Smooth muscle cell (in vitro differentiated cells): ENCODE data around the gene OR5AS1. TPM values are rescaled to one million over a fixed set of nuclear protein-coding genes. Genes with fewer than 3 reads are reported as not detected.
"Not testable (repeated sequence)": the region's sequence is repeated elsewhere in the genome, so short reads cannot be mapped to it uniquely, and the experiment has no call there.

Experiments
- DNase-seq: peaks from one replicate; lab custom pipeline; 2025; ENCODE audit not compliant: unreplicated experiment; lab: John Stamatoyannopoulos, UW
- H2AFZ ChIP-seq: fragments of 200-600 bp; sonication (generic); 2 replicates; pipeline ENCODE4 v1.6.0; 2016; ENCODE audit warnings: antibody characterized with exemption, low read depth, mild to moderate bottlenecking
- H3F3A ChIP-seq: fragments of 200-600 bp; sonication (generic); 2 replicates; pipeline ENCODE4 v1.6.0; 2017; ENCODE audit warnings: antibody characterized with exemption, low read depth
- H3K27ac ChIP-seq: fragments of 200-600 bp; sonication (generic); 2 replicates; pipeline ENCODE4 v1.5.1; 2016; ENCODE audit warnings: low read depth, mild to moderate bottlenecking
- H3K27me3 ChIP-seq: fragments of 200-600 bp; sonication (generic); 2 replicates; pipeline ENCODE4 v1.6.1; 2016; ENCODE audit warnings: low read depth, mild to moderate bottlenecking
- H3K36me3 ChIP-seq: fragments of 200-600 bp; sonication (generic); 2 replicates; pipeline ENCODE4 v1.5.1; 2016; ENCODE audit warnings: low read depth
- H3K4me1 ChIP-seq: fragments of 200-600 bp; sonication (generic); 2 replicates; pipeline ENCODE4 v1.5.1; 2016; ENCODE audit warnings: low read depth
- H3K4me2 ChIP-seq: fragments of 200-600 bp; sonication (generic); 2 replicates; pipeline ENCODE4 v1.6.0; 2016; ENCODE audit warnings: mild to moderate bottlenecking
- H3K4me3 ChIP-seq: fragments of 200-600 bp; sonication (generic); 2 replicates; pipeline ENCODE4 v1.5.1; 2016; ENCODE audit warnings: mild to moderate bottlenecking
- H3K79me2 ChIP-seq: fragments of 200-600 bp; sonication (generic); 2 replicates; pipeline ENCODE4 v1.6.0; 2016; ENCODE audit warnings: low read depth, mild to moderate bottlenecking
- H3K9ac ChIP-seq: fragments of 200-600 bp; sonication (generic); 2 replicates; pipeline ENCODE4 v1.6.0; 2016; ENCODE audit warnings: low read depth
- H3K9me3 ChIP-seq: fragments of 200-600 bp; sonication (generic); replicated peaks from 2 replicates; pipeline ENCODE4 v1.5.1; 2016; ENCODE audit warnings: low read depth
- H4K20me1 ChIP-seq: fragments of 200-600 bp; sonication (generic); 2 replicates; pipeline ENCODE4 v1.6.0; 2016; ENCODE audit warnings: low read depth
- CTCF ChIP-seq: fragments of 200-600 bp; sonication (generic); IDR thresholded peaks from 2 replicates; pipeline ENCODE4 v1.5.1; 2017; ENCODE audit warnings: borderline replicate concordance, mild to moderate bottlenecking, antibody characterized with exemption; ENCODE audit not compliant: insufficient read depth, poor library complexity, severe bottlenecking
- WGBS: methylation state at CpG from one replicate; pipeline ENCODE4 v1.1.7; 2016; ENCODE audit warnings: low lambda C conversion rate; 5-methylcytosine and 5-hydroxymethylcytosine counted together
- polyA plus RNA-seq: library from polyadenylated mRNA; unstranded; fragments of >200 nt; fragmentation: Nextera tagmentation; extraction: Ambion mirVana; gene quantifications from 2 replicates; pipeline ENCODE4 v1.2.1, GENCODE V29; 2016
- total RNA-seq: library from RNA; depleted of rRNA; stranded (reverse); fragments of >200 nt; gene quantifications from 2 replicates; pipeline ENCODE4 v1.2.3, GENCODE V29; 2014

OR5AS1 gene
- total and polyA plus RNA-seq, 2 experiments from 2014 or later = not detected

- H3K4me3 ChIP-seq = no peak overlapping the region
- no peaks in the 10 kb centered on the region for H3K27me3 ChIP-seq
Observed at GRCh38 chr11:56045538-56045937, 18.1 kb downstream of the OR5AS1 start.

GRCh38 chr11:56048480-56048879 lies 21.0 kb downstream of the OR5AS1 start:
- no peaks in the 10 kb centered on the region for H3K27me3 ChIP-seq
- H3K27ac ChIP-seq = no peak overlapping the region
- no peaks in the 10 kb centered on the region for H3K36me3 ChIP-seq
- TF ChIP-seq CTCF = no peak
- no peak overlapping the region for H3K9ac ChIP-seq
- H3K4me3 ChIP-seq = no peak overlapping the region
- no peak overlapping the region for H3K4me2 ChIP-seq
- no peak for DNase-seq
- no peaks in the 10 kb centered on the region for H3F3A ChIP-seq
- H3K4me1 ChIP-seq = no peaks in the 10 kb centered on the region
- H3K79me2 ChIP-seq = no peaks in the 10 kb centered on the region
- no peak overlapping the region for H2AFZ ChIP-seq
- H4K20me1 ChIP-seq = no peaks in the 10 kb centered on the region
- no peaks in the 10 kb centered on the region for H3K9me3 ChIP-seq
- whole genome bisulfite sequencing = 73% methylated on average over 4 of the region's 4 CpGs

More at GRCh38 chr11:56045538-56045937, 18.1 kb downstream of the OR5AS1 start:
- H3K79me2 ChIP-seq = no peaks in the 10 kb centered on the region
- no peak overlapping the region for H3K4me2 ChIP-seq
- H3F3A ChIP-seq = no peaks in the 10 kb centered on the region
- WGBS = 82% methylated on average over 1 of the region's 1 CpG
- H2AFZ ChIP-seq = no peak overlapping the region
- H3K27ac ChIP-seq = no peak overlapping the region
- no peaks in the 10 kb centered on the region for H3K4me1 ChIP-seq
- no peaks in the 10 kb centered on the region for H3K36me3 ChIP-seq
- no peak for TF ChIP-seq CTCF
- no peak for DNase-seq
- no peaks in the 10 kb centered on the region for H3K9me3 ChIP-seq
- H3K9ac ChIP-seq = no peak overlapping the region
- no peaks in the 10 kb centered on the region for H4K20me1 ChIP-seq

- Histone ChIP-seq H3K4me2 (no peak overlapping the region), H3K4me3 (no peak overlapping the region), H3K79me2 (no peaks in the 10 kb centered on the region), H2AFZ (peak overlapping the region; percentile 55), H3K4me1 (no peaks in the 10 kb centered on the region), H3F3A (no peaks in the 10 kb centered on the region), H3K36me3 (no peaks in the 10 kb centered on the region), H4K20me1 (no peaks in the 10 kb centered on the region), H3K9me3 (no peaks in the 10 kb centered on the region), H3K27ac (no peak overlapping the region), H3K27me3 (no peaks in the 10 kb centered on the region), H3K9ac (no peak overlapping the region)
- WGBS = 65% methylated on average over 2 of the region's 2 CpGs
- DNase-seq = no peak
- no peak for TF ChIP-seq CTCF
Observed at GRCh38 chr11:56049487-56049886, 22.0 kb downstream of the OR5AS1 start.

- H4K20me1 ChIP-seq, H3K9ac ChIP-seq, H2AFZ ChIP-seq, H3K4me3 ChIP-seq, H3K27ac ChIP-seq, H3K79me2 ChIP-seq, DNase-seq, H3F3A ChIP-seq, H3K4me2 ChIP-seq, H3K27me3 ChIP-seq, H3K4me1 ChIP-seq, H3K9me3 ChIP-seq, H3K36me3 ChIP-seq: not testable (repeated sequence)
- 19% methylated on average over 4 of the region's 4 CpGs for whole genome bisulfite sequencing
Observed at GRCh38 chr11:56056366-56056765, 28.9 kb downstream of the OR5AS1 start.

GRCh38 chr11:56057661-56058237 lies 30.3 kb downstream of the OR5AS1 start:
- H3K4me3 ChIP-seq, H4K20me1 ChIP-seq, H3K79me2 ChIP-seq, DNase-seq, H3K9me3 ChIP-seq, H3F3A ChIP-seq, H3K27me3 ChIP-seq, H3K27ac ChIP-seq, H3K36me3 ChIP-seq, H3K4me1 ChIP-seq, H3K4me2 ChIP-seq, H3K9ac ChIP-seq: not testable (repeated sequence)
- peak overlapping the region; percentile 62 for H2AFZ ChIP-seq
- WGBS = 5% methylated on average over 7 of the region's 7 CpGs

- not testable (repeated sequence) for H3K9ac ChIP-seq, H3K36me3 ChIP-seq, H3K9me3 ChIP-seq, H4K20me1 ChIP-seq, H2AFZ ChIP-seq, H3K27me3 ChIP-seq, H3K79me2 ChIP-seq, H3K4me2 ChIP-seq, H3K4me1 ChIP-seq, H3K27ac ChIP-seq, H3K4me3 ChIP-seq, DNase-seq, H3F3A ChIP-seq
- WGBS = 47% methylated on average over 7 of the region's 7 CpGs
Observed at GRCh38 chr11:56058260-56058780, 30.9 kb downstream of the OR5AS1 start.
